Liver (tissue), 9 donors: ENCODE results near the gene LMTK2. TPM values are rescaled to one million over a fixed set of nuclear protein-coding genes. Genes with fewer than 3 reads are reported as not detected.
"Not testable (repeated sequence)": the region's sequence is repeated elsewhere in the genome, so short reads cannot be mapped to it uniquely, and the experiment has no call there.

Experiments
- DNase-seq: peaks from one replicate; pipeline ENCODE4 v3.0.0-alpha.2; 2017; ENCODE audit warnings: low spot score
- H3K27ac ChIP-seq, 2 donors: one replicate each; pipeline ENCODE4 v1.7.0; 2013; ENCODE audit warnings: inconsistent platforms in 2 of 2, low read length in 2 of 2, control low read depth in 1 of 2, low read depth in 1 of 2, mild to moderate bottlenecking in 1 of 2
- H3K27me3 ChIP-seq, 4 donors: one replicate each; pipeline versions ENCODE4 v1.6.1 to v1.7.0; 2013; ENCODE audit warnings: low read length in 3 of 4, inconsistent platforms in 1 of 4, mild to moderate bottlenecking in 1 of 4, moderate library complexity in 1 of 4; ENCODE audit not compliant: control insufficient read depth in 4 of 4, insufficient read depth in 4 of 4
- H3K36me3 ChIP-seq, 4 donors: one replicate each; pipeline versions ENCODE4 v1.6.1 to v1.7.0; 2013; ENCODE audit warnings: low read length in 3 of 4, mild to moderate bottlenecking in 3 of 4, low read depth in 1 of 4, moderate library complexity in 1 of 4; ENCODE audit not compliant: control insufficient read depth in 4 of 4, insufficient read depth in 3 of 4
- H3K4me1 ChIP-seq, 4 donors: one replicate each; pipeline versions ENCODE4 v1.6.1 to v1.7.0; 2013; ENCODE audit warnings: low read length in 3 of 4, mild to moderate bottlenecking in 3 of 4, moderate library complexity in 1 of 4; ENCODE audit not compliant: control insufficient read depth in 4 of 4, insufficient read depth in 4 of 4
- H3K4me3 ChIP-seq, 3 donors: one replicate each; pipeline versions ENCODE4 v1.6.1 to v1.7.0; 2013; ENCODE audit warnings: low read length in 3 of 3, control low read depth in 1 of 3, low read depth in 1 of 3, mild to moderate bottlenecking in 1 of 3
- H3K9ac ChIP-seq, 2 donors: one replicate each; pipeline ENCODE4 v1.7.0; 2013; ENCODE audit warnings: low read length in 2 of 2, mild to moderate bottlenecking in 2 of 2, moderate library complexity in 2 of 2, control low read depth in 1 of 2, low read depth in 1 of 2
- H3K9me3 ChIP-seq, 4 donors: one replicate each; pipeline versions ENCODE4 v1.6.1 to v1.7.0; 2013; ENCODE audit warnings: low read length in 3 of 4; ENCODE audit not compliant: control insufficient read depth in 4 of 4
- EGR1 ChIP-seq, 2 donors: IDR thresholded peaks; 2 replicates each; pipeline ENCODE4 v1.6.1; 2016 to 2018; ENCODE audit warnings: antibody characterized with exemption in 2 of 2, low read depth in 2 of 2
- FOXA1 ChIP-seq: IDR thresholded peaks from 2 replicates; pipeline ENCODE4 v1.6.1; 2016; ENCODE audit warnings: antibody characterized with exemption
- FOXA2 ChIP-seq: IDR thresholded peaks from 2 replicates; pipeline ENCODE4 v1.6.1; 2016; ENCODE audit warnings: antibody characterized with exemption
- GABPA ChIP-seq, 2 donors: IDR thresholded peaks in 1 of 2; conservative IDR thresholded peaks in 1 of 2; 2 replicates each; pipeline ENCODE4 v1.6.1; 2016; ENCODE audit warnings: antibody characterized with exemption in 2 of 2, mild to moderate bottlenecking in 1 of 2, moderate library complexity in 1 of 2
- HNF4G ChIP-seq: IDR thresholded peaks from 2 replicates; pipeline ENCODE4 v1.6.1; 2016; ENCODE audit warnings: antibody characterized with exemption
- JUND ChIP-seq, 2 donors: IDR thresholded peaks; 2 replicates each; pipeline ENCODE4 v1.6.1; 2016; ENCODE audit warnings: antibody characterized with exemption in 2 of 2
- NR2F2 ChIP-seq: IDR thresholded peaks from 2 replicates; pipeline ENCODE4 v1.6.1; 2016; ENCODE audit warnings: antibody characterized with exemption
- RAD21 ChIP-seq, 2 donors: IDR thresholded peaks; 2 replicates each; pipeline ENCODE4 v1.6.1; 2016; ENCODE audit warnings: antibody characterized with exemption in 2 of 2, mild to moderate bottlenecking in 2 of 2
- RXRA ChIP-seq, 2 donors: IDR thresholded peaks; 2 replicates each; pipeline ENCODE4 v1.6.1; 2017 to 2018; ENCODE audit warnings: antibody characterized with exemption in 2 of 2, mild to moderate bottlenecking in 1 of 2
- SP1 ChIP-seq: IDR thresholded peaks from 2 replicates; pipeline ENCODE4 v1.6.1; 2018; ENCODE audit warnings: antibody characterized with exemption, mild to moderate bottlenecking
- TAF1 ChIP-seq: conservative IDR thresholded peaks from 2 replicates; pipeline ENCODE4 v1.6.1; 2016; ENCODE audit warnings: antibody characterized with exemption, mild to moderate bottlenecking
- YY1 ChIP-seq: IDR thresholded peaks from 2 replicates; pipeline ENCODE4 v1.6.1; 2016; ENCODE audit warnings: antibody characterized with exemption, mild to moderate bottlenecking
- WGBS: extraction: QIAGEN DNeasy Blood & Tissue Kit; methylation state at CpG from one replicate; pipeline ENCODE4 v1.1.7; 2013; 5-methylcytosine and 5-hydroxymethylcytosine counted together
- polyA plus RNA-seq, 2 donors: library from polyadenylated mRNA; stranded (reverse) in 1 of 2; unstranded in 1 of 2; fragments of 200-250 nt in 1 of 2; fragments of >200 nt in 1 of 2; fragmentation: Nextera tagmentation in 1 of 2; extraction: Ambion mirVana in 1 of 2; gene quantifications; one replicate each; pipeline versions ENCODE4 v1.2.1 to v1.2.3, GENCODE V29; 2013 to 2015
- total RNA-seq, 2 donors: library from RNA; depleted of rRNA; stranded (reverse); fragments of >200 nt; gene quantifications; one replicate each; pipeline ENCODE4 v1.2.3, GENCODE V29; 2014
- TF ChIP-seq, protein P1 (sequence below): IDR thresholded peaks from 2 replicates; pipeline ENCODE4 v1.6.1; 2016; ENCODE audit warnings: antibody characterized with exemption
- TF ChIP-seq, protein P2 (sequence below): IDR thresholded peaks from 2 replicates; pipeline ENCODE4 v1.6.1; 2016; ENCODE audit warnings: antibody characterized with exemption, mild to moderate bottlenecking
- TF ChIP-seq, protein P3 (sequence below): fragments of 150-350 bp; IDR thresholded peaks from 2 replicates; pipeline ENCODE4 v1.5.1; 2017; ENCODE audit warnings: improper control_type of control experiment, low read depth, low read length; ENCODE audit not compliant: missing input control
- TF ChIP-seq, protein P4 (sequence below): IDR thresholded peaks from 2 replicates; pipeline ENCODE4 v1.6.1; 2016; ENCODE audit warnings: antibody characterized with exemption
- TF ChIP-seq, protein P5 (sequence below): IDR thresholded peaks from 2 replicates; pipeline ENCODE4 v1.6.1; 2016; ENCODE audit warnings: antibody characterized with exemption
- donor health status: healthy.
- donor health status: healthy.
- donor health status: healthy.
- donor health status: healthy.
- donor health status: healthy.

The LMTK2 gene
- total and polyA plus RNA-seq, 4 donors = 3.1 to 14.3 (median 9.0) TPM

DNA sequence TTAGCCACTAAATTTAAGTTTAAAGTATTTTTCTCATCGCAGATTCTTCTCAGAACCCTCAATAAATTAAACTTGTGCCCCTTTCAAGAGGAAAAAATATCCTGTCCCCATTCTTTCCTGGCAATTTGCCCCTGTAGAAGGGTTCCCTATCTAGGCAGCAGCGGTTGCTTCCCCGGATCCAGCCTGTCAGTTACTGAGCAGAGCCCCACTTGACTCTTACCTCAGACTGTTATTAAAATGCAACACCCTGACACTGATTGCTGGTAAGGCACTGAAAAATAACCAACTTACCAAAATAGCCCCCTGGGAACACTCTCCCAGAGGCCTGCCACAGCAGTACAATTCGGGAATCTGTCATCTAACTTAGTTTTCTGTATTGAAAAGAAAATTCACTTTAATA is 13.9 kb downstream of the LMTK2 start (continued):
- TF ChIP-seq, protein P1, sequence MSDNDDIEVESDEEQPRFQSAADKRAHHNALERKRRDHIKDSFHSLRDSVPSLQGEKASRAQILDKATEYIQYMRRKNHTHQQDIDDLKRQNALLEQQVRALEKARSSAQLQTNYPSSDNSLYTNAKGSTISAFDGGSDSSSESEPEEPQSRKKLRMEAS = no peak
- no peak for TF ChIP-seq FOXA1
- no peak for TF ChIP-seq RAD21 (IDR thresholded peaks at IDR 0.05)

DNA sequence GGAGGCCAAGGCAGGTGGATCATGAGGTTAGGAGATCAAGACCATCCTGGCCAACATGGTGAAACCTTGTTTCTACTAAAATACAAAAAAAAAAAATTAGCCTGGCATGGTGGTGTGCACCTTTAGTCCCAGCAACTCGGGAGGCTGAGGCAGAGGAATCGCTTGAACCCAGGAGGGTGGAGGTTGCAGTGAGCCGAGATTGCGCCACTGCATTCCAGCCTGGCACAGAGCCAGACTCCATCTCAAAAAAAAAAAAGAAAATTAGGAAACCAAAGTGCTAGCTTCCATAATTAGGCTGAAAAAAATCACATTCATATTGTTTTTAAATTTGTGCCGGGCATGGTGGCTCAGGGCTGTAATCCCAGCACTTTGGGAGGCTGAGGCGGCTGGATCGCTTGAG is 14.7 kb downstream of the LMTK2 start:
- not testable (repeated sequence) for H3K36me3 ChIP-seq, H3K9me3 ChIP-seq, DNase-seq, H3K27me3 ChIP-seq, H3K4me3 ChIP-seq, H3K4me1 ChIP-seq, H3K9ac ChIP-seq, H3K27ac ChIP-seq
- WGBS = 73% methylated on average over 7 of the region's 7 CpGs

DNA sequence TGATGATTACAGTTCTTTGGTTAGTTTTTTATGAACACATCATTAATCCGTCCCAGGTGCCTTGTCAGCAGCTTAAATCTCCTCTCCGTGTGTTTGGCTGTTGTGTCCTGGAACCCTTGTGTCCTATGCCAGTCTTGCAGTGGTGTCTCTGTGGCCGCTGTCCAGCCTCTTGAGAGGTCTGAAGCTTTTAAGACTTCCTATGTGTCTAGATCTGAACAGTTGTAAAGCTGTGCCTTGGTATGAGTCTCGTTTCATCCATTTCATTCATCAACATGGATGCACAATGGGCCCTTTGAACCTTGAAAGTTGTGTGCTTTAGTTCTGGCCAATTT is 16.7 kb downstream of the LMTK2 start:
- WGBS = 95% methylated on average over 4 of the region's 4 CpGs
- DNase-seq = no peak
- no peak overlapping the region for H3K27ac ChIP-seq
- no peak overlapping the region for H3K4me3 ChIP-seq
- no peaks in the 10 kb centered on the region for H3K9me3 ChIP-seq
- peaks cover 0 to 3% (median 0%) of the 10 kb centered on the region in 4 donors for H3K4me1 ChIP-seq
- H3K27me3 ChIP-seq = no peaks in the 10 kb centered on the region
- no peak overlapping the region for H3K9ac ChIP-seq
- H3K36me3 ChIP-seq = no peaks in the 10 kb centered on the region
- TF ChIP-seq HNF4G (no peak), YY1 (no peak), SP1 (no peak), EGR1 (IDR thresholded peaks at IDR 0.05; ENCODE audit: low read depth in 2 of 2) (no peak)
- TF ChIP-seq, protein P2, sequence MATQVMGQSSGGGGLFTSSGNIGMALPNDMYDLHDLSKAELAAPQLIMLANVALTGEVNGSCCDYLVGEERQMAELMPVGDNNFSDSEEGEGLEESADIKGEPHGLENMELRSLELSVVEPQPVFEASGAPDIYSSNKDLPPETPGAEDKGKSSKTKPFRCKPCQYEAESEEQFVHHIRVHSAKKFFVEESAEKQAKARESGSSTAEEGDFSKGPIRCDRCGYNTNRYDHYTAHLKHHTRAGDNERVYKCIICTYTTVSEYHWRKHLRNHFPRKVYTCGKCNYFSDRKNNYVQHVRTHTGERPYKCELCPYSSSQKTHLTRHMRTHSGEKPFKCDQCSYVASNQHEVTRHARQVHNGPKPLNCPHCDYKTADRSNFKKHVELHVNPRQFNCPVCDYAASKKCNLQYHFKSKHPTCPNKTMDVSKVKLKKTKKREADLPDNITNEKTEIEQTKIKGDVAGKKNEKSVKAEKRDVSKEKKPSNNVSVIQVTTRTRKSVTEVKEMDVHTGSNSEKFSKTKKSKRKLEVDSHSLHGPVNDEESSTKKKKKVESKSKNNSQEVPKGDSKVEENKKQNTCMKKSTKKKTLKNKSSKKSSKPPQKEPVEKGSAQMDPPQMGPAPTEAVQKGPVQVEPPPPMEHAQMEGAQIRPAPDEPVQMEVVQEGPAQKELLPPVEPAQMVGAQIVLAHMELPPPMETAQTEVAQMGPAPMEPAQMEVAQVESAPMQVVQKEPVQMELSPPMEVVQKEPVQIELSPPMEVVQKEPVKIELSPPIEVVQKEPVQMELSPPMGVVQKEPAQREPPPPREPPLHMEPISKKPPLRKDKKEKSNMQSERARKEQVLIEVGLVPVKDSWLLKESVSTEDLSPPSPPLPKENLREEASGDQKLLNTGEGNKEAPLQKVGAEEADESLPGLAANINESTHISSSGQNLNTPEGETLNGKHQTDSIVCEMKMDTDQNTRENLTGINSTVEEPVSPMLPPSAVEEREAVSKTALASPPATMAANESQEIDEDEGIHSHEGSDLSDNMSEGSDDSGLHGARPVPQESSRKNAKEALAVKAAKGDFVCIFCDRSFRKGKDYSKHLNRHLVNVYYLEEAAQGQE = no peak
- TF ChIP-seq, protein P3, sequence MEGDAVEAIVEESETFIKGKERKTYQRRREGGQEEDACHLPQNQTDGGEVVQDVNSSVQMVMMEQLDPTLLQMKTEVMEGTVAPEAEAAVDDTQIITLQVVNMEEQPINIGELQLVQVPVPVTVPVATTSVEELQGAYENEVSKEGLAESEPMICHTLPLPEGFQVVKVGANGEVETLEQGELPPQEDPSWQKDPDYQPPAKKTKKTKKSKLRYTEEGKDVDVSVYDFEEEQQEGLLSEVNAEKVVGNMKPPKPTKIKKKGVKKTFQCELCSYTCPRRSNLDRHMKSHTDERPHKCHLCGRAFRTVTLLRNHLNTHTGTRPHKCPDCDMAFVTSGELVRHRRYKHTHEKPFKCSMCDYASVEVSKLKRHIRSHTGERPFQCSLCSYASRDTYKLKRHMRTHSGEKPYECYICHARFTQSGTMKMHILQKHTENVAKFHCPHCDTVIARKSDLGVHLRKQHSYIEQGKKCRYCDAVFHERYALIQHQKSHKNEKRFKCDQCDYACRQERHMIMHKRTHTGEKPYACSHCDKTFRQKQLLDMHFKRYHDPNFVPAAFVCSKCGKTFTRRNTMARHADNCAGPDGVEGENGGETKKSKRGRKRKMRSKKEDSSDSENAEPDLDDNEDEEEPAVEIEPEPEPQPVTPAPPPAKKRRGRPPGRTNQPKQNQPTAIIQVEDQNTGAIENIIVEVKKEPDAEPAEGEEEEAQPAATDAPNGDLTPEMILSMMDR = no peak
- TF ChIP-seq, protein P4, sequence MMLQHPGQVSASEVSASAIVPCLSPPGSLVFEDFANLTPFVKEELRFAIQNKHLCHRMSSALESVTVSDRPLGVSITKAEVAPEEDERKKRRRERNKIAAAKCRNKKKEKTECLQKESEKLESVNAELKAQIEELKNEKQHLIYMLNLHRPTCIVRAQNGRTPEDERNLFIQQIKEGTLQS = no peak

DNA sequence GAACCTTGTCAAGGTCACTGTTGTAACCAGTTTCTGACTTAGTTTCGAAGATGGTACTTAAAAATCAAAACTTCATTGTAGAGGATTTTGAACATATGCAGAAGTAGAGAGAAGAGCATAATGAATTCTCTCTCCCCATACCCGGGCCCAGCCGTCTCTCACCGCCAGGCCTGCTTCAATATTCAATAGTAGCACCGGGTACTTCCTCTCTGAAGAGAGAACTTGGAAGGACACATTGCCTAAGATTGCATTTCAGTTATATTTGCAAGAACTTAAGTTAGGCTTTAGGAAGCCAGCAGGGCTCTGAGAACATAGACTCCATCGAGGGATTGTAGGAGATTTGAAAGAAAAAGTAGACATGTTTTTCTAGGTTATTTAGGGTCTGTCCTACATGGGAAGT is 19.1 kb downstream of the LMTK2 start:
- Histone ChIP-seq H3K9ac (no peak overlapping the region), H3K9me3 (no peaks in the 10 kb centered on the region), H3K4me1 (peaks cover 0 to 3% (median 0%) of the 10 kb centered on the region in 4 donors), H3K4me3 (no peak overlapping the region), H3K36me3 (no peaks in the 10 kb centered on the region), H3K27ac (no peak overlapping the region), H3K27me3 (no peaks in the 10 kb centered on the region)
- DNase-seq = no peak
- WGBS = 92% methylated on average over 6 of the region's 6 CpGs
- TF ChIP-seq RXRA (IDR thresholded peaks at IDR 0.05) (no peak), EGR1 (IDR thresholded peaks at IDR 0.05; ENCODE audit: low read depth in 2 of 2) (no peak), TAF1 (no peak), FOXA2 (no peak), YY1 (no peak), NR2F2 (no peak), GABPA (IDR thresholded peaks at IDR 0.05 in 1 of 2, conservative IDR thresholded peaks at IDR 0.05 in 1 of 2) (no peak), SP1 (no peak), JUND (IDR thresholded peaks at IDR 0.05) (no peak), FOXA1 (no peak), RAD21 (IDR thresholded peaks at IDR 0.05) (no peak)
- TF ChIP-seq, protein P5, sequence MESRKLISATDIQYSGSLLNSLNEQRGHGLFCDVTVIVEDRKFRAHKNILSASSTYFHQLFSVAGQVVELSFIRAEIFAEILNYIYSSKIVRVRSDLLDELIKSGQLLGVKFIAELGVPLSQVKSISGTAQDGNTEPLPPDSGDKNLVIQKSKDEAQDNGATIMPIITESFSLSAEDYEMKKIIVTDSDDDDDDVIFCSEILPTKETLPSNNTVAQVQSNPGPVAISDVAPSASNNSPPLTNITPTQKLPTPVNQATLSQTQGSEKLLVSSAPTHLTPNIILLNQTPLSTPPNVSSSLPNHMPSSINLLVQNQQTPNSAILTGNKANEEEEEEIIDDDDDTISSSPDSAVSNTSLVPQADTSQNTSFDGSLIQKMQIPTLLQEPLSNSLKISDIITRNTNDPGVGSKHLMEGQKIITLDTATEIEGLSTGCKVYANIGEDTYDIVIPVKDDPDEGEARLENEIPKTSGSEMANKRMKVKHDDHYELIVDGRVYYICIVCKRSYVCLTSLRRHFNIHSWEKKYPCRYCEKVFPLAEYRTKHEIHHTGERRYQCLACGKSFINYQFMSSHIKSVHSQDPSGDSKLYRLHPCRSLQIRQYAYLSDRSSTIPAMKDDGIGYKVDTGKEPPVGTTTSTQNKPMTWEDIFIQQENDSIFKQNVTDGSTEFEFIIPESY = no peak
- TF ChIP-seq, protein P1 = no peak
- TF ChIP-seq, protein P3 = no peak
